ENCODE data around the gene ETV5.
A peak's percentile ranks its signal among the peaks of the same experiment; 100 is the strongest.

ETV5 gene

GRCh38 chr3:186123012-186123411 lies 14.1 kb upstream of the ETV5 start:
- no peak for DNase-seq (ENCODE audit: low spot score)

GRCh38 chr3:186121968-186122367 lies 13.1 kb upstream of the ETV5 start:
- DNase-seq (ENCODE audit: low spot score), result no peak

DNA sequence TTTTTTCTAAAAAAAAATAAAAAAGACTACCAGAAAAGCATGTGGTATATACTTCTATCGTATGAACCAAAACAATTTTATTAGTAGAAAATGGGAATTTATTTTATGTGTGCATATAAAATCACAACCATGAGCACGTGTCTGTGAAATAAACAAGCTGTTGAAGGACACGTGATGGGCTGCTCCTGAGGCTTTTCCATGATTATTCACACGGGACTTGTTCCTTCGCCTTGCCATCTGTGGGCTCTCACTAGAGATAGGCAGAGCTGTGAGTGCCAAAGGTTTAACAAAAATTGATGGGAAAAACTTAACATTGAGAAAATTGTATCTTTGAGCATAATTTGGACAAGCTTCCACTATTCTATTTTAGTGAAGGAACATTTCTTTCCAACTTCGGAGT lies 12.4 kb upstream of the ETV5 start:
- no peak for DNase-seq (ENCODE audit: low spot score)

DNA sequence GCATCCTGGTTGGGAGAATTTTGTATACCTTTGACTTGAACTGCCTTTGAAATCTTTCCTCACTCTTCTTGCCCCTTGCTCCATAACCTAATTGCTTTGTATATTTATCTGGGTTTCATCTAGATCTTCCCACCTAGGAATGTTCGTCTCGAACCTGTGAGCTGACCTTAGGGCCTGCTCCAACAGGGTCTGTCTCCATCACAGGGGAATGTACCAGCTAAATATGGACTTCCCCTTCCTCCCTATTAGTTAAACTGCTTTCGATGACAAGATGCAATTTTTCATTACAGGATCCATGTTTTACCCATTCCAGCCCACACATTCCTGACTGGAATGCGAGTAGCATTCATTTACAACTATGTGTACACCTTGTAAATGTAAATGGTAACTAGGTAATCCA lies 10.6 kb upstream of the ETV5 start:
- no peak for DNase-seq (ENCODE audit: low spot score)

- DNase-seq (ENCODE audit: low spot score), result no peak
Measured at GRCh38 chr3:186118692-186119091, 9.8 kb upstream of the ETV5 start.

GRCh38 chr3:186117521-186118134 lies 8.7 kb upstream of the ETV5 start:
- DNase-seq (ENCODE audit: low spot score), result no peak

- DNase-seq (ENCODE audit: low spot score), result no peak
Measured at GRCh38 chr3:186115239-186115996, 6.5 kb upstream of the ETV5 start.

GRCh38 chr3:186110975-186111974 lies 2.4 kb upstream of the ETV5 start:
- DNase-seq (ENCODE audit: low spot score), result no peak

GRCh38 chr3:186109897-186110803 lies 1.3 kb upstream of the ETV5 start:
- peak; percentile 42 for DNase-seq (ENCODE audit: low spot score)

DNA sequence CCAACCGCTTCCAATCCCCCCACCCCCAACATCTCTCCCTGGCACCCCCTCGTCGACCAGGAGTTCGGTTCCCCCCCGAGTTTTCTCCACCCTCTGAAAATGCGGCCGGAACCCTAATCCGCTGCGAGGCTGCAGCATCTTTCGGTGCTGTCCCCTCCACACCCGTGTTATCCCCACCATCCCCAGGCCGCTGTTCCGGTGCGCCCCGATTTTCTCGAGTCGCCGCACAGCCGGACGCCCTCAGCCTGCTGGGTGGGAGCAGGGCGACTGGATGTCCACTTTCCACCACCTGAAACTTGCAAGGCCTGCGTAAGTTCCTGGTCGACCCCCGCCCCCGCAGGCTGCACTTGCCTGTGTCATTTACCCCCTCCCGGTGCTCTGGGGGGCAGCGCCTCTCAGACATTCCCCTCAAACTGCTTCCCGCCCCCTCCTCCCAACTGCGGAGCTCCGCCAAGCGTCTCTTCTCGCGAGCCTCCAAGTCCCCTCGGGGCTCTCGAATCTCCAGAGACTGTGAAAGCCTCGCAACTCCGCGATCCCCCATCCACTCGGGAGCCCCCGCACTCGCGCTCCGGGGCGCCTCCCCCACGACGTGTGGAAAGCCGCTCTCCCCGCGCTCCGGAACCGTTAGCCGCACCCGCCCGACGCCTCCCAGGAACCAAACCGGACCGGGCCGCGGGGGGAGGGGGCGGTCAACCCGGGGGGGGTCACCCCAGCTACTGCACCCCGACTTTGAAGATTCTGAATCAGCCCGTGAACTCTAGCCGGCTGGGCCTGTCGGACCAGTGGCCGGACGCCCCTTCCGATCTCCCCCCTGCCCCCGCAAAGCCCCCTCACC lies 566 bp downstream of the ETV5 start:
- peak; percentile 69 for DNase-seq (ENCODE audit: low spot score)

DNA sequence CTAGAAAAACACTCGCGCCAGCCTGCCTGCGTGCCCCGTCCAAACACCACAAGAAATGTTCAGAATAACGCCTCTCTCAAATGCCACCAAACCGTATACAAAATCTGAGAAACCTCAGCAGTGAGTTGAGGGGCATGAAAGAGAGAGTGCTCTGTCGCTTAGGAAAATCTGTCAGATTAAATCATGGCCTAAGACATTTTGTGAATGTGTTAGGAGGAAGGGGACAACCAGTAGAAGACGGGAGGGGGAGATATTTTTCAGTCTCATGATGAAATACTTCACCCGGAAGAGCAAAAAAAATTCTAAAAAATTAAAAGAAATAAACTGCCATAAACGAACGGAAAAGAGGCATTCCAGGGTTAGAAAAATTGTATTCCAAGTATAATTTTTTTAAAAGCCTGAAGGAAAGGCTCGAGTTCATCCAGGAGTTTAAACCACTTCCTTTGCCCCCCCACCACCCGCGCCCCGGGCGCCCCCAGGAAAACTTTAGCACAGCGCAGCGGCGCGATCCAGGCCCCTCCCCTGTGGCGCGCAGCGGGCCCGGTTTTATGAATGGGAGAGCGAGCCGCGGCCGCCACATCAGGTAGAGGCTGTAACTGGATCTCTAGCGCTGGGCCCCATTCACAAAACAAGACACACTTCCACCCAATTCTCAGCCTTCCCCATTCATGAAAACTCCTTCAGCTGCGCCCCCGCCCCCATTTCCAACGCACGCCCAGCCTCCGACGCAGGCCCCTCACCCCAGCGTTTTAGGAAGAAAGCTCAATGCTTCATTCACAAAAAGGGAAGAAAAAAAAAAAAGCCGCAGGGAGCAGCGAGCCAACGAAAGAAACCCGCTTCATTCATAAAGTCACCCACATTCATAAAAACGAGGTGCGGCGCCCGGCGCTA lies 1.4 kb downstream of the ETV5 start:
- peak; percentile 77 for DNase-seq (ENCODE audit: low spot score)

DNA sequence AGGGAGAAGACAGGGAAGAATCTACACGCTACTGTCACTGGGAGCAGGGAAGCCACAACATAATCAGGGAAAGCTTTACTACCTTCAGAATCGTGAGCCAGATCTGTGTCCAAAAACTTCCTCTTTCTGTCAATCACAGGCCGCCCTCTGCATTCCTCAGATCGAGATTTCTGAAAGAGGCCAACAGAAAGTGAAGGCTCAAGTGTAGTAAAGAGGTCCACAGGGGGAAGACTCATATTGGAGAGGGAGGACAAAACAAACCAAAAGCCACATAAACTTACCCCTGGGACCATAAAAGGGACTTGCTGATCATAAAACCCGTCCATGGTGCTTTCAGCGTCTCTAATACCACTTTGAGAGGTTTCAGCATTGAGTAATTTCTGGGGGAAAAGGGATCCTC lies 3.3 kb downstream of the ETV5 start:
- no peak for DNase-seq (ENCODE audit: low spot score)

GRCh38 chr3:186102687-186103086 lies 6.2 kb downstream of the ETV5 start:
- no peak for DNase-seq (ENCODE audit: low spot score)

DNA sequence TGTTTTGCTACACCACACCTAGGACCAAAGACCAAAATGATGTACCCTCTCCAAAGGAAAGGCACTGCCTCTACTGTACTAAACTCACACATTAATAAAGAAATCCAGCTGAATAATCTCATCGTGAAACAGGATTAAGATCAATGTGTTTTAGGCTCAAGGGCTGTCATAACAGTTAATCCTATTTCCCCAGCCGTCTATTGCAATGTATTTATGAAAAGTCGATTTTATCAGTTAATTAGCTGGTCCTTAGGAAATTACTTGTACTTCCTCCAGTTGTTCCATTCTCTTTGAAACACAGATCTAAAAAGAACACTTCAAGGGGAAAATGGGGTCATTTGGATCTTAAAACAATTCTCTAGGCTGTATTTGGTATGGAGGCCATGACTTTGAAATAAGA lies 8.5 kb downstream of the ETV5 start:
- no peak for DNase-seq (ENCODE audit: low spot score)

DNA sequence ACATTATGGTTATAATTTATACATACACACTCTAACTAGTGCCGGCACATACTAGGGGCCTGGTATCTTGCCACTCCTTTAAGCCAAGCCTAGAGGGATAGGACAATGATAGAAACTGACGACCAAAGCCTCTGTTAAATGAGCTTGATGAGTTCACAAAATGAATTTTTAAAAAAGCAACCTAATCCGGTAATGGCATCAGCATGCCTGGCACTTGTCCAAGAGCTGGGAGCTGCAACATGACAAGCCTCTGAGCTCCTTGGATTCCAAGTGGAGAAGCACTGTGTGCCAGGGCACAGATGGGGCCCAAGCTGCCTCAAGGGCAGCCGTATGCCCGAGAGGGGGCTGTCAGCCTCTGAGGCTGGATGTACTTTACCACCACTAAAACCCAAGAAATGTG lies 9.7 kb downstream of the ETV5 start:
- no peak for DNase-seq (ENCODE audit: low spot score)

- DNase-seq (ENCODE audit: low spot score), result no peak
Measured at GRCh38 chr3:186098740-186099139, 10.1 kb downstream of the ETV5 start.

DNA sequence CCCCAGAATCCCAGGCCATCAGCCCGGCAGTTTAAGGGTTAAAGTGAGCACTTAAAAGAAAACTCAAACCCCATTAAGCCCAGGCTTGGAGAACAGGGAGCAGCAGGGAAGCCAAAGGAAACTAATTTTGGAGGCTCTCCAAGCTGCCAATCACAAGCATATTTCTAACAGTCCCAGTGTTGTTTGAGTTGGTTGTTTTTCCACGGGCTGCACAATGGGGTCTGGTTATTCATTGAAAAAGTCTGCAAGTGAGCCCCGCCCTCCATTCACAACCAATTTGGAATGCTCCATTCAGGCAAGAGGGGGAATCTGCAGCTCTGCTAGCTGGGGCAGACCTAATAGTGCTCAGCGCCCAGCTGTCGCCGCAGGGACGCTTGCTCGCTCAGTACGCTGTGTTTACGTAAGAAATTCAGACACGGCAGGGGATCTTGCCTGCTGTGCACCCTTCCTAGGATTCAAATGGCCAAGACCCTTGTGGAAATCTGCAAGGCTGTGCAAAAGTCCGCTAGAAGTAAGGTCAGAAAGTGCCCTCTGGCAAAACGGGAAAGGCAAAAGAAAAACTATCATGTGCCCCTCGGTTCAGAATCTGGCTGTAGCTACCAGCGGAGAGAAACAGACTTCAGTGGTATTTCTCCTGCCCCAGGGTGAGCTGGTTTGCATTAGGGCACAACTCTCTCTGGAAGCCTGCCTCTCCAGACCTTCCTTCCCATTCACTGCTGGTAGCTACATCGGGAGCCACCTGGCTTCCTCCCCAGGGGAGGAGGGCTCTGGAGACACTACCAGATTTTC lies 11.0 kb downstream of the ETV5 start:
- no peak for DNase-seq (ENCODE audit: low spot score)

DNA sequence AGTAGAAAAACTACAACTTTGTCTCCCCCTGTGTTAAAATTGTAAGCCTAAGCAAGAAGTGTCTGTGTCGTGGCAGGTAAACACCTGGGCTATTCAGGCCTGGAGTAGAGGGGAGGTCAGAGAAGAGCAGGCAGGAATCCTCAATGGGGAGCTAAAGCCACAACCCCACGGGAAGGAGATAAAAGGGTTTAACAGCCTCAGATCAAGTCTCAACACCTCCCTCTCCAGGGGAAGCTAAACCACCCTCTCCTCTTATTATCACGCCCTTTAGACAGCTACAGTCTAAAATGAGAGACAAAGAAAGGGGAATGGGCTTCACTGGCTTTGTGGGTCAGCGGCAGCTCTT lies 11.6 kb downstream of the ETV5 start:
- DNase-seq (ENCODE audit: low spot score), result no peak

DNA sequence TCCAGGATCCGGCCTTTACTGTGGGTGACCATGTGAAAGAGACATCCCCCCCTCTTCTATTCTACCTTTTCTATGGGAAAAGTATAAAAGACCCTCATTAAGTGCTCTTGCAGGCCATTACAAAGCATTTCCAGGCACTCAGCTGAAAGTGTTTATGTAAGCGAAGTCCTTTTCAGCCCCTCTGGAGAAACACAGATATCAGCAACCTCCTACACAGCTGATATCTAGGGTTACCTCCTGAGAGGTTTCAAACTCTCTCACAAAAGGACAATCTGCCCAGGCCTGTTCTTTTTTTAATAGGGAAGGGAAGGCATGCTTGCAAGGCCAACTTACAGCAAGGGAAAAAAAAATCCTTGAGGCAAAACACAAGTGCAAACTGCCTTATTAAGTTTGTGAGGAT lies 12.6 kb downstream of the ETV5 start:
- DNase-seq (ENCODE audit: low spot score), result no peak
